HCT116 (cell line): Measurements from ENCODE around the gene MYLK4. TPM values are rescaled to one million over a fixed set of nuclear protein-coding genes. Genes with fewer than 3 reads are reported as not detected.
A peak's percentile ranks its signal among the peaks of the same experiment; 100 is the strongest.

Source experiments
- ATAC-seq: fragments of 200-7000 bp; cut with Tn5 transposase; 2 replicates; pipeline ENCODE4 v1.9.1; 2020; ENCODE audit warnings: mild to moderate bottlenecking, moderate library complexity
- BruUV-seq: library from RNA; stranded (reverse); fragments of 400-500 nt; replicated peaks from 2 replicates; lab custom pipeline; 2021; lab: Mats Ljungman, UMichigan
- CTCF ChIA-PET: fragments of 300-600 bp; sonication (Branson Sonifier 250); formaldehyde crosslinking; loops from one replicate; lab custom pipeline; 2021; ENCODE audit warnings: antibody characterized with exemption; lab: Charles Lee
- POLR2A ChIA-PET: fragments of 300-600, 350-600 bp; sonication (Branson Sonifier 250); formaldehyde crosslinking; loops from one replicate; lab custom pipeline; 2021; ENCODE audit warnings: antibody characterized with exemption; lab: Charles Lee
- RAD21 ChIA-PET, 2 experiments: fragments of 300-600 bp; sonication (Branson Sonifier 250); formaldehyde crosslinking; loops; one replicate each; lab custom pipeline; 2023; ENCODE audit warnings: low total read pairs in 2 of 2; ENCODE audit not compliant: uncharacterized antibody in 2 of 2, unreplicated experiment in 2 of 2, low non-redundant PET in 1 of 2; lab: Charles Lee
- DNase-seq: peaks from one replicate; pipeline ENCODE4 v3.0.0-alpha.2; 2010; ENCODE audit warnings: low read depth, low spot score
- H2AFZ ChIP-seq: fragments of 200-600 bp; shearing (Covaris generic), sonication (generic); 2 replicates; pipeline ENCODE4 v1.6.1; 2017; ENCODE audit warnings: low read depth, mixed run types, mixed read lengths, antibody characterized with exemption, low read length; ENCODE audit not compliant: poor library complexity, severe bottlenecking
- H3K27ac ChIP-seq: 2 replicates; pipeline ENCODE4 v1.5.1; 2012; ENCODE audit warnings: low read depth, low read length
- H3K27me3 ChIP-seq: fragments of 200-600 bp; sonication (generic); 2 replicates; pipeline ENCODE4 v1.6.1; 2016; ENCODE audit warnings: mixed run types, low read length, mixed read lengths; ENCODE audit not compliant: insufficient read depth
- H3K36me3 ChIP-seq, 2 experiments: fragments of 200-500 bp in 1 of 2; fragments of 200-600 bp in 1 of 2; sonication (Bioruptor generic) in 1 of 2; sonication (generic) in 1 of 2; 2 replicates each; pipeline versions ENCODE4 v1.5.1 to v1.6.1; 2014 to 2016; ENCODE audit warnings: low read length in 2 of 2, inconsistent platforms in 1 of 2, mixed read lengths in 1 of 2, mixed run types in 1 of 2; ENCODE audit not compliant: insufficient read depth in 2 of 2, control insufficient read depth in 1 of 2
- H3K4me1 ChIP-seq, 2 experiments: fragments of 200-600 bp in 1 of 2; sonication (generic) in 1 of 2; 2 replicates each; pipeline versions ENCODE4 v1.5.1 to v1.6.1; 2012 to 2017; ENCODE audit warnings: low read length in 2 of 2, inconsistent platforms in 1 of 2, mild to moderate bottlenecking in 1 of 2, mixed read lengths in 1 of 2, mixed run types in 1 of 2, moderate library complexity in 1 of 2; ENCODE audit not compliant: insufficient read depth in 2 of 2, control insufficient read depth in 1 of 2
- H3K4me2 ChIP-seq: fragments of 200-600 bp; sonication (generic); 2 replicates; pipeline ENCODE4 v1.6.1; 2017; ENCODE audit warnings: mixed run types, low read length, mixed read lengths
- H3K4me3 ChIP-seq, 2 experiments: fragments of 200-600 bp in 1 of 2; sonication (generic) in 1 of 2; replicated peaks in 1 of 2; 2 replicates each; pipeline ENCODE4 v1.5.1; 2011 to 2016; ENCODE audit warnings: low read length in 2 of 2, control low read depth in 1 of 2, low read depth in 1 of 2, mild to moderate bottlenecking in 1 of 2, mixed read lengths in 1 of 2, mixed run types in 1 of 2
- H3K79me2 ChIP-seq: fragments of 200-600 bp; sonication (generic); 2 replicates; pipeline ENCODE4 v1.6.1; 2017; ENCODE audit warnings: mild to moderate bottlenecking, mixed run types, low read length, moderate library complexity, mixed read lengths; ENCODE audit not compliant: insufficient read depth
- H3K9ac ChIP-seq: fragments of 200-600 bp; sonication (generic); 2 replicates; pipeline ENCODE4 v1.6.1; 2016; ENCODE audit warnings: low read length, mixed read lengths
- H3K9me2 ChIP-seq: fragments of 200-600 bp; sonication (generic), shearing (Covaris generic); 2 replicates; pipeline ENCODE4 v1.6.1; 2017; ENCODE audit warnings: mixed run types, mild to moderate bottlenecking, moderate library complexity; ENCODE audit not compliant: insufficient read depth
- H3K9me3 ChIP-seq, 2 experiments: fragments of 200-500 bp in 1 of 2; fragments of 200-600 bp in 1 of 2; sonication (Bioruptor generic) in 1 of 2; sonication (generic) in 1 of 2; 2 replicates each; pipeline ENCODE4 v1.6.1; 2014 to 2017; ENCODE audit warnings: low read length in 2 of 2, mixed read lengths in 2 of 2, inconsistent platforms in 1 of 2, low read depth in 1 of 2, mild to moderate bottlenecking in 1 of 2, mixed run types in 1 of 2, moderate library complexity in 1 of 2; ENCODE audit not compliant: control insufficient read depth in 1 of 2, insufficient read depth in 1 of 2
- H4K20me1 ChIP-seq: fragments of 200-600 bp; sonication (generic), shearing (Covaris generic); 2 replicates; pipeline ENCODE4 v1.6.1; 2017; ENCODE audit warnings: mixed run types, mild to moderate bottlenecking, moderate library complexity; ENCODE audit not compliant: insufficient read depth
- EGR1 ChIP-seq: IDR thresholded peaks from 2 replicates; pipeline ENCODE4 v1.6.1; 2012; ENCODE audit warnings: low read depth
- FOSL1 ChIP-seq: IDR thresholded peaks from 2 replicates; pipeline ENCODE4 v1.6.1; 2012; ENCODE audit warnings: low read depth
- POLR2A ChIP-seq: IDR thresholded peaks from 2 replicates; pipeline ENCODE4 v1.7.0; 2011; ENCODE audit warnings: borderline replicate concordance; ENCODE audit not compliant: insufficient read depth, insufficient read length; ENCODE audit errors: extremely low read depth
- RAD21 ChIP-seq: IDR thresholded peaks from 2 replicates; pipeline ENCODE4 v1.6.1; 2012; ENCODE audit warnings: low read depth, mild to moderate bottlenecking
- SP1 ChIP-seq: IDR thresholded peaks from 2 replicates; pipeline ENCODE4 v1.6.1; 2012; ENCODE audit warnings: low read depth
- SRF ChIP-seq: IDR thresholded peaks from 2 replicates; pipeline ENCODE4 v1.6.1; 2012; ENCODE audit warnings: low read depth
- TCF7L2 ChIP-seq: IDR thresholded peaks from 2 replicates; pipeline ENCODE4 v1.7.0; 2011; ENCODE audit warnings: borderline replicate concordance, inconsistent platforms; ENCODE audit not compliant: insufficient read depth, insufficient read length; ENCODE audit errors: extremely low read depth
- YY1 ChIP-seq: IDR thresholded peaks from 2 replicates; pipeline ENCODE4 v1.6.1; 2011; ENCODE audit warnings: low read length, low read depth, moderate library complexity, mild to moderate bottlenecking; ENCODE audit not compliant: insufficient replicate concordance; ENCODE audit errors: extremely low read depth
- ZFX ChIP-seq: fragments of 450-650 bp; IDR thresholded peaks from 2 replicates; pipeline ENCODE4 v1.6.1; 2017
- ZNF274 ChIP-seq: fragments of 200-500 bp; sonication (Bioruptor generic); IDR thresholded peaks from 2 replicates; pipeline ENCODE4 v1.6.1; 2014; ENCODE audit warnings: mild to moderate bottlenecking, low read depth, low read length, inconsistent platforms
- intact Hi-C: fragments of 100-400 bp; cut with micrococcal nuclease; formaldehyde crosslinking; loops from 2 replicates; pipeline ENCODE4 v1.10.0; 2022
- total RNA-seq: library from RNA; stranded (reverse); gene quantifications from one replicate; pipeline ENCODE4 v1.2.1, GENCODE V29; 2021; ENCODE audit not compliant: unreplicated experiment
- TF ChIP-seq, protein P1 (sequence below), 3 experiments: fragments of 200-600 bp in 1 of 3; sonication (generic) in 1 of 3; IDR thresholded peaks in 2 of 3; conservative IDR thresholded peaks in 1 of 3; 2 replicates each; pipeline ENCODE4 v1.5.1; 2012 to 2017; ENCODE audit warnings: low read depth in 2 of 3, low read length in 2 of 3, antibody characterized with exemption in 1 of 3, borderline replicate concordance in 1 of 3, control low read depth in 1 of 3, mild to moderate bottlenecking in 1 of 3, mixed read lengths in 1 of 3, mixed run types in 1 of 3, moderate library complexity in 1 of 3; ENCODE audit not compliant: insufficient read depth in 1 of 3
- TF ChIP-seq, protein P2 (sequence below): IDR thresholded peaks from 2 replicates; pipeline ENCODE4 v1.6.1; 2011; ENCODE audit warnings: mild to moderate bottlenecking, low read length, moderate library complexity; ENCODE audit not compliant: insufficient replicate concordance; ENCODE audit errors: extremely low read depth
- TF ChIP-seq, protein P3 (sequence below): IDR thresholded peaks from 2 replicates; pipeline ENCODE4 v1.6.1; 2012; ENCODE audit warnings: low read depth

The MYLK4 gene
- total RNA-seq, 1 experiment from 2014 or later: 0.27 TPM

DNA sequence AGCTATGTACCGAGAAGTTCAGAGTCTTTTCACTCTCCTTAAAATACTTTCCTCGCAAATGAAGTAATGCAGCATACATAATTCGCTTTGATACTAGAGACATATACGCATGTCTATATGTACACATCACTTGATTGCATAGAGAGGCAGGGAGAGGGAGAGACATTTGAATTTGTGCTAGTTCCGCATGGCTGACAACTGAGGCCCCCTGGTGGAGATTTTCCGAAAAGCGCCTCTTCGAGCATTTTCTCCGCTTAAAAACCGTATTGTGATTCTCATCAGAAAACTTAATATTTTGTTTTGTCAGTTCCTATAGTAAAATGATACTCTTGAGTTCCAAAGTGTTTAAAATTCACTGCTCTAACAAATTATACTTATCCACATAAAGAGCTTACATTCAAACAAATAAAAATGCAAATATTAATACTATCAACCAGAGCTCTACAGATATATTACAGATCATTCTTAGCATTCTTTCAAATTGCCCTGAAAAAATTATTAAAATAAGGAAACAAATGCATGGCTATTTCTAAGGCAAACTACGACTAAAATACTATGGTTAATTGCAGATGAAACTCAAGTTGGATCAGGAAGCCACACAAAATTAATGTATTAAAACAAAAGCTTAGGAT is 637 bp downstream of the MYLK4 start (continued):
- TF ChIP-seq, protein P1, sequence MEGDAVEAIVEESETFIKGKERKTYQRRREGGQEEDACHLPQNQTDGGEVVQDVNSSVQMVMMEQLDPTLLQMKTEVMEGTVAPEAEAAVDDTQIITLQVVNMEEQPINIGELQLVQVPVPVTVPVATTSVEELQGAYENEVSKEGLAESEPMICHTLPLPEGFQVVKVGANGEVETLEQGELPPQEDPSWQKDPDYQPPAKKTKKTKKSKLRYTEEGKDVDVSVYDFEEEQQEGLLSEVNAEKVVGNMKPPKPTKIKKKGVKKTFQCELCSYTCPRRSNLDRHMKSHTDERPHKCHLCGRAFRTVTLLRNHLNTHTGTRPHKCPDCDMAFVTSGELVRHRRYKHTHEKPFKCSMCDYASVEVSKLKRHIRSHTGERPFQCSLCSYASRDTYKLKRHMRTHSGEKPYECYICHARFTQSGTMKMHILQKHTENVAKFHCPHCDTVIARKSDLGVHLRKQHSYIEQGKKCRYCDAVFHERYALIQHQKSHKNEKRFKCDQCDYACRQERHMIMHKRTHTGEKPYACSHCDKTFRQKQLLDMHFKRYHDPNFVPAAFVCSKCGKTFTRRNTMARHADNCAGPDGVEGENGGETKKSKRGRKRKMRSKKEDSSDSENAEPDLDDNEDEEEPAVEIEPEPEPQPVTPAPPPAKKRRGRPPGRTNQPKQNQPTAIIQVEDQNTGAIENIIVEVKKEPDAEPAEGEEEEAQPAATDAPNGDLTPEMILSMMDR (IDR thresholded peaks at IDR 0.05 in 2 of 3, conservative IDR thresholded peaks at IDR 0.05 in 1 of 3; ENCODE audit: borderline replicate concordance in 1 of 3, insufficient read depth in 1 of 3, low read depth in 2 of 3, low read length in 2 of 3): peak; percentile 63 to 82 (median 79)
- TF ChIP-seq, all 23 proteins: peak for 5

DNA sequence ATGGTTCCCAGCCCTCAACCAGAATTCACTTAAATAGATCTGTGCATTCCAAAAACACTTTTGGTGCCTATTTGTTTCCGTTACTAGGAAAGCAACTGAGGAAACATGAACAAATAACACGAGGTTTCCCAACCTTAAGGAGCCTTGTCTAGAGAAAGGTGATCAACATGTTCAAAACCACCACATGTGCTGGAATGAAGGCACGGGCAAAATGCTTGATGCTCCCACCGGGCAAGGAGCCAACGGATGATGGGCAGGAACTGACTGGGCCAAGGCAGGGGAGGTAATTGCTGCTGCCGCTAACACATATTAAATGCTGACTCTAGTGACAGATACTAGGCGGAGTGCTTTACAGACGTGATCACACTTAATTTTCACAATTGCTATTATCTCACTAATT is 2.5 kb downstream of the MYLK4 start:
- RAD21 ChIA-PET: no interaction called here
- DNase-seq (no peak), ATAC-seq (no peak)
- Histone ChIP-seq H3K9ac (no peak overlapping the region), H3K4me1 (peaks cover 0 to 9% of the 10 kb centered on the region in 2 experiments; a peak in 2 of 4 replicates), H3K27me3 (no peaks in the 10 kb centered on the region), H3K36me3 (no peaks in the 10 kb centered on the region), H3K4me3 (no peak overlapping the region), H3K9me3 (no peaks in the 10 kb centered on the region), H4K20me1 (no peaks in the 10 kb centered on the region), H2AFZ (no peak overlapping the region), H3K79me2 (no peaks in the 10 kb centered on the region), H3K4me2 (no peak overlapping the region), H3K9me2 (no peaks in the 10 kb centered on the region), H3K27ac (no peak overlapping the region)
- POLR2A ChIA-PET: no interaction called here
- no TSS peak for BruUV-seq
- intact Hi-C loops: no loop called here
- CTCF ChIA-PET: no interaction called here
- TF ChIP-seq YY1 (no peak), SRF (no peak), POLR2A (no peak), SP1 (no peak), TCF7L2 (no peak), RAD21 (no peak), EGR1 (no peak), FOSL1 (no peak), ZFX (no peak), ZNF274 (no peak)
- TF ChIP-seq, protein P2, sequence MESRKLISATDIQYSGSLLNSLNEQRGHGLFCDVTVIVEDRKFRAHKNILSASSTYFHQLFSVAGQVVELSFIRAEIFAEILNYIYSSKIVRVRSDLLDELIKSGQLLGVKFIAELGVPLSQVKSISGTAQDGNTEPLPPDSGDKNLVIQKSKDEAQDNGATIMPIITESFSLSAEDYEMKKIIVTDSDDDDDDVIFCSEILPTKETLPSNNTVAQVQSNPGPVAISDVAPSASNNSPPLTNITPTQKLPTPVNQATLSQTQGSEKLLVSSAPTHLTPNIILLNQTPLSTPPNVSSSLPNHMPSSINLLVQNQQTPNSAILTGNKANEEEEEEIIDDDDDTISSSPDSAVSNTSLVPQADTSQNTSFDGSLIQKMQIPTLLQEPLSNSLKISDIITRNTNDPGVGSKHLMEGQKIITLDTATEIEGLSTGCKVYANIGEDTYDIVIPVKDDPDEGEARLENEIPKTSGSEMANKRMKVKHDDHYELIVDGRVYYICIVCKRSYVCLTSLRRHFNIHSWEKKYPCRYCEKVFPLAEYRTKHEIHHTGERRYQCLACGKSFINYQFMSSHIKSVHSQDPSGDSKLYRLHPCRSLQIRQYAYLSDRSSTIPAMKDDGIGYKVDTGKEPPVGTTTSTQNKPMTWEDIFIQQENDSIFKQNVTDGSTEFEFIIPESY: no peak
- TF ChIP-seq, protein P3, sequence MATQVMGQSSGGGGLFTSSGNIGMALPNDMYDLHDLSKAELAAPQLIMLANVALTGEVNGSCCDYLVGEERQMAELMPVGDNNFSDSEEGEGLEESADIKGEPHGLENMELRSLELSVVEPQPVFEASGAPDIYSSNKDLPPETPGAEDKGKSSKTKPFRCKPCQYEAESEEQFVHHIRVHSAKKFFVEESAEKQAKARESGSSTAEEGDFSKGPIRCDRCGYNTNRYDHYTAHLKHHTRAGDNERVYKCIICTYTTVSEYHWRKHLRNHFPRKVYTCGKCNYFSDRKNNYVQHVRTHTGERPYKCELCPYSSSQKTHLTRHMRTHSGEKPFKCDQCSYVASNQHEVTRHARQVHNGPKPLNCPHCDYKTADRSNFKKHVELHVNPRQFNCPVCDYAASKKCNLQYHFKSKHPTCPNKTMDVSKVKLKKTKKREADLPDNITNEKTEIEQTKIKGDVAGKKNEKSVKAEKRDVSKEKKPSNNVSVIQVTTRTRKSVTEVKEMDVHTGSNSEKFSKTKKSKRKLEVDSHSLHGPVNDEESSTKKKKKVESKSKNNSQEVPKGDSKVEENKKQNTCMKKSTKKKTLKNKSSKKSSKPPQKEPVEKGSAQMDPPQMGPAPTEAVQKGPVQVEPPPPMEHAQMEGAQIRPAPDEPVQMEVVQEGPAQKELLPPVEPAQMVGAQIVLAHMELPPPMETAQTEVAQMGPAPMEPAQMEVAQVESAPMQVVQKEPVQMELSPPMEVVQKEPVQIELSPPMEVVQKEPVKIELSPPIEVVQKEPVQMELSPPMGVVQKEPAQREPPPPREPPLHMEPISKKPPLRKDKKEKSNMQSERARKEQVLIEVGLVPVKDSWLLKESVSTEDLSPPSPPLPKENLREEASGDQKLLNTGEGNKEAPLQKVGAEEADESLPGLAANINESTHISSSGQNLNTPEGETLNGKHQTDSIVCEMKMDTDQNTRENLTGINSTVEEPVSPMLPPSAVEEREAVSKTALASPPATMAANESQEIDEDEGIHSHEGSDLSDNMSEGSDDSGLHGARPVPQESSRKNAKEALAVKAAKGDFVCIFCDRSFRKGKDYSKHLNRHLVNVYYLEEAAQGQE: no peak
- TF ChIP-seq, protein P1 (IDR thresholded peaks at IDR 0.05 in 2 of 3, conservative IDR thresholded peaks at IDR 0.05 in 1 of 3; ENCODE audit: borderline replicate concordance in 1 of 3, insufficient read depth in 1 of 3, low read depth in 2 of 3, low read length in 2 of 3): no peak
